Adrenal gland (tissue), 19 donors: ENCODE results near the gene RNF41. TPM values are rescaled to one million over a fixed set of nuclear protein-coding genes. Genes with fewer than 3 reads are reported as not detected.

Experiments
- DNase-seq, 7 donors: peaks; one replicate each; pipeline ENCODE4 v3.0.0-alpha.2; 2019 to 2020
- H3K27ac ChIP-seq, 5 donors: fragments of 200-600 bp; sonication (generic) in 4 of 5; 1 replicate in 3 of 5; 2 replicates in 2 of 5; pipeline versions ENCODE4 v1.5.1 to v1.8.0; 2016 to 2020; ENCODE audit warnings: mild to moderate bottlenecking in 1 of 5
- H3K27me3 ChIP-seq: fragments of 200-600 bp; 2 replicates; pipeline ENCODE4 v1.8.0; 2021
- H3K36me3 ChIP-seq, 2 donors: fragments of 200-600 bp; replicated peaks in 1 of 2; 1 replicate in 1 of 2; 2 replicates in 1 of 2; pipeline versions ENCODE4 v1.5.1 to v1.8.0; 2018 to 2022
- H3K4me1 ChIP-seq, 2 donors: fragments of 200-600 bp; replicated peaks in 1 of 2; 1 replicate in 1 of 2; 2 replicates in 1 of 2; pipeline versions ENCODE4 v1.5.1 to v1.8.0; 2018 to 2021
- H3K4me3 ChIP-seq, 4 donors: fragments of 200-600 bp; sonication (generic) in 3 of 4; one replicate each; pipeline ENCODE4 v1.5.1; 2016 to 2018
- H3K9me3 ChIP-seq, 3 donors: fragments of 200-600 bp; sonication (generic) in 1 of 3; replicated peaks in 1 of 3; 1 replicate in 2 of 3; 2 replicates in 1 of 3; pipeline versions ENCODE4 v1.5.1 to v1.8.0; 2016 to 2021
- CTCF ChIP-seq, 6 experiments: fragments of 450-650 bp in 4 of 6; fragments of 200-600 bp in 2 of 6; sonication (generic) in 1 of 6; IDR thresholded peaks; 1 replicate in 5 of 6; 2 replicates in 1 of 6; pipeline versions ENCODE4 v1.5.1 to v1.8.0; 2016 to 2021; ENCODE audit warnings: antibody characterized with exemption in 6 of 6, mild to moderate bottlenecking in 2 of 6, moderate library complexity in 1 of 6
- POLR2A ChIP-seq, 2 donors: fragments of 450-650 bp; IDR thresholded peaks; one replicate each; pipeline ENCODE4 v1.6.1; 2017; ENCODE audit warnings: antibody characterized with exemption in 2 of 2, mild to moderate bottlenecking in 2 of 2, moderate library complexity in 1 of 2
- WGBS, 4 donors: extraction: QIAGEN DNeasy Blood & Tissue Kit in 2 of 4; methylation state at CpG; one replicate each; pipeline versions ENCODE4 v1.1.5 to v1.1.7; 2013 to 2017; 5-methylcytosine and 5-hydroxymethylcytosine counted together
- intact Hi-C, 2 donors: fragments of 100-400 bp; cut with DNase I; formaldehyde crosslinking; loops; one replicate each; pipeline versions ENCODE4 v1.14.1 to v1.15.0; 2022 to 2023
- long read RNA-seq, 10 donors: library from polyadenylated mRNA in 3 of 10; unstranded in 2 of 10; stranded (forward) in 1 of 10; transcript quantifications; one replicate each; pipeline ENCODE4 v2.0.0 and lab custom pipeline, GENCODE V29; 2021 to 2026
- polyA plus RNA-seq, 3 donors: library from polyadenylated mRNA; stranded (reverse); fragments of 200-250 nt in 2 of 3; fragments of 350-450 nt in 1 of 3; fragmentation: Illumina TruSeq in 1 of 3; extraction: RNeasy Lipid Tissue Mini Kit (QIAGEN cat#74804) in 1 of 3; gene quantifications; one replicate each; pipeline ENCODE4 v1.2.3, GENCODE V29; 2013 to 2014
- total RNA-seq, 9 donors: library from RNA; depleted of rRNA in 4 of 9; stranded (reverse); fragments of >200 nt in 4 of 9; fragments of 120-200 nt in 1 of 9; fragmentation: NEBNext Ultra II Directional in 1 of 9; extraction: Animal tissue kit (Norgen Biotek cat#: 25700) in 1 of 9; gene quantifications; one replicate each; pipeline versions ENCODE4 v1.1.0 to v1.2.4, GENCODE V29; 2013 to 2023
- donor health status: healthy with polysubstance abuse.
- donor health status: Bipolar disorder and iron deficiency.
- donor health status: DM: yes; HTN: yes; CAD: no.
- donor health status: DM: no; HTN: no; CAD: no.
- donor health status: DM: no; HTN: no; CAD: no.
- donor health status: DM: yes; HTN: yes; CAD: no.

RNF41 gene
- total RNA-seq (10 to 100 TPM; 42.4 to 90.6 (median 64.1) TPM), polyA plus RNA-seq (10 to 100 TPM; 13.0 to 44.0 (median 13.5) TPM)
- long read RNA-seq, donor 1, full-length matches to known transcripts = 3 of 42 reads
- long read RNA-seq, donor 1, partial matches to known transcripts = 19 of 42 reads
- long read RNA-seq, donor 1, other reads (novel, unspliced or antisense) = 20 of 42 reads
- long read RNA-seq, donor 2, full-length matches to known transcripts = 4 of 4 reads
- long read RNA-seq, donor 2, partial matches to known transcripts = 0 of 4 reads
- long read RNA-seq, donor 2, other reads (novel, unspliced or antisense) = 0 of 4 reads
- long read RNA-seq, donor 3, full-length matches to known transcripts = 6 of 6 reads
- long read RNA-seq, donor 3, partial matches to known transcripts = 0 of 6 reads
- long read RNA-seq, donor 3, other reads (novel, unspliced or antisense) = 0 of 6 reads
- long read RNA-seq, donor 4, full-length matches to known transcripts = 11 of 15 reads
- long read RNA-seq, donor 4, partial matches to known transcripts = 2 of 15 reads
- long read RNA-seq, donor 4, other reads (novel, unspliced or antisense) = 2 of 15 reads
- long read RNA-seq, donor 5, full-length matches to known transcripts = 48 of 56 reads
- long read RNA-seq, donor 5, partial matches to known transcripts = 2 of 56 reads
- long read RNA-seq, donor 5, other reads (novel, unspliced or antisense) = 6 of 56 reads
- long read RNA-seq, donor 6, full-length matches to known transcripts = 17 of 21 reads
- long read RNA-seq, donor 6, partial matches to known transcripts = 1 of 21 reads
- long read RNA-seq, donor 6, other reads (novel, unspliced or antisense) = 3 of 21 reads
- long read RNA-seq, donor 7, partial matches to known transcripts = 15 of 22 reads
- long read RNA-seq, donor 7, other reads (novel, unspliced or antisense) = 7 of 22 reads
- long read RNA-seq, donor 8, full-length matches to known transcripts = 11 of 60 reads
- long read RNA-seq, donor 8, partial matches to known transcripts = 49 of 60 reads
- long read RNA-seq, donor 8, other reads (novel, unspliced or antisense) = 0 of 60 reads
- long read RNA-seq, donor 9, full-length matches to known transcripts = 3 of 21 reads
- long read RNA-seq, donor 9, partial matches to known transcripts = 5 of 21 reads
- long read RNA-seq, donor 9, other reads (novel, unspliced or antisense) = 13 of 21 reads
- long read RNA-seq, donor 10, full-length matches to known transcripts = 6 of 49 reads
- long read RNA-seq, donor 10, partial matches to known transcripts = 28 of 49 reads
- long read RNA-seq, donor 10, other reads (novel, unspliced or antisense) = 15 of 49 reads

- peak; percentile 92 to 97 for TF ChIP-seq POLR2A (IDR thresholded peaks at IDR 0.05)
- peak in 3 of 6 experiments; percentile 9 to 39 (median 23) for TF ChIP-seq CTCF (IDR thresholded peaks at IDR 0.05)
- peak; percentile 97 to 99 (median 98) for DNase-seq
- Histone ChIP-seq H3K27ac (peak within 1 kb of the TSS; percentile 88 to 99 (median 98)), H3K4me3 (peak within 1 kb of the TSS; percentile 73 to 97 (median 79)), H3K9me3 (no peaks in the 10 kb centered on the region), H3K27me3 (no peaks in the 10 kb centered on the region), H3K36me3 (no peaks in the 10 kb centered on the region), H3K4me1 (peaks cover 18 to 42% of the 10 kb centered on the region in 2 donors)
- intact Hi-C loops = loop anchor here in 1 of 2 donors (5.0 kb wide), 1 partner anchor 35 kb away; the partner anchor contains the start of gene ANKRD52
- 3 to 5% (median 4%) methylated on average over 15 to 42 of the region's 42 CpGs for WGBS, 4 donors
These were observed at the start of gene RNF41 for GRCh38 chr12:56221757-56222530. TSS of gene RNF41 (minus strand) at chr12:56221922. CDS start at chr12:56214047, 7,875 bp downstream.

GRCh38 chr12:56271031-56271430, 49.3 kb upstream of the RNF41 start:
- no peaks in the 10 kb centered on the region for H3K9me3 ChIP-seq
- no peak overlapping the region for H3K27ac ChIP-seq
- 7 to 22% (median 15%) methylated on average over 1 of the region's 1 CpG for WGBS, 4 donors
- peaks cover 22 to 23% of the 10 kb centered on the region in 2 donors for H3K4me1 ChIP-seq
- peaks cover 0 to 62% of the 10 kb centered on the region in 2 donors for H3K36me3 ChIP-seq
- H3K4me3 ChIP-seq = no peak overlapping the region
- H3K27me3 ChIP-seq = no peaks in the 10 kb centered on the region
- intact Hi-C loops = no loop called here
- peak; percentile 23 to 47 (median 40) for TF ChIP-seq CTCF (IDR thresholded peaks at IDR 0.05)
- no peak for TF ChIP-seq POLR2A (IDR thresholded peaks at IDR 0.05)
- peak in 1 of 7 donors; percentile 39 for DNase-seq

GRCh38 chr12:56267443-56268071, 45.8 kb upstream of the RNF41 start:
- WGBS, 4 donors = 16 to 17% (median 17%) methylated on average over 21 of the region's 21 CpGs
- Histone ChIP-seq H3K4me1 (peaks cover 23 to 24% of the 10 kb centered on the region in 2 donors), H3K27me3 (no peaks in the 10 kb centered on the region), H3K4me3 (peak overlapping the region in 3 of 4 donors; percentile 16 to 85 (median 49)), H3K9me3 (no peaks in the 10 kb centered on the region), H3K36me3 (peaks cover 0 to 27% of the 10 kb centered on the region in 2 donors), H3K27ac (peak overlapping the region in 4 of 5 donors; percentile 77 to 99 (median 90))
- TF ChIP-seq POLR2A (IDR thresholded peaks at IDR 0.05) (peak in 1 of 2 donors; percentile 20), CTCF (IDR thresholded peaks at IDR 0.05) (no peak)
- intact Hi-C loops = no loop called here
- peak; percentile 33 to 75 (median 58) for DNase-seq
